Astrocyte (in vitro differentiated cells and primary cell): ENCODE data around the gene TAF1B. TPM values are rescaled to one million over a fixed set of nuclear protein-coding genes. Genes with fewer than 3 reads are reported as not detected.

Experiments used
- DNase-seq: peaks from one replicate; pipeline ENCODE4 v3.0.0-alpha.2; 2010; ENCODE audit warnings: low read depth
- FAIRE-seq: peaks from 2 replicates; lab custom pipeline; 2011; peaks lifted over from hg19 to GRCh38; lab: Jason Lieb, UNC
- H2AFZ ChIP-seq: 2 replicates; pipeline ENCODE4 v1.6.0; 2012; ENCODE audit warnings: low read depth, low read length, inconsistent platforms
- H3K27ac ChIP-seq: 2 replicates; pipeline ENCODE4 v1.5.1; 2011; ENCODE audit warnings: low read depth, low read length, inconsistent platforms
- H3K27me3 ChIP-seq: 2 replicates; pipeline ENCODE4 v1.6.0; 2011; ENCODE audit warnings: low read length, inconsistent platforms; ENCODE audit not compliant: insufficient read depth
- H3K36me3 ChIP-seq: 2 replicates; pipeline ENCODE4 v1.5.1; 2011; ENCODE audit warnings: low read length, inconsistent platforms; ENCODE audit not compliant: insufficient read depth
- H3K4me1 ChIP-seq: 2 replicates; pipeline ENCODE4 v1.5.1; 2011; ENCODE audit warnings: low read length, inconsistent platforms; ENCODE audit not compliant: insufficient read depth
- H3K4me2 ChIP-seq: 2 replicates; pipeline ENCODE4 v1.6.0; 2012; ENCODE audit warnings: low read length, inconsistent platforms
- H3K4me3 ChIP-seq: 2 replicates; pipeline ENCODE4 v1.5.1; 2011; ENCODE audit warnings: low read depth, mild to moderate bottlenecking, low read length, inconsistent platforms; ENCODE audit not compliant: insufficient read depth
- H3K79me2 ChIP-seq: 2 replicates; pipeline ENCODE4 v1.6.0; 2012; ENCODE audit warnings: mild to moderate bottlenecking, low read length, inconsistent platforms; ENCODE audit not compliant: insufficient read depth
- H3K9ac ChIP-seq: 2 replicates; pipeline ENCODE4 v1.6.0; 2012; ENCODE audit warnings: mild to moderate bottlenecking, low read length, inconsistent platforms
- H3K9me3 ChIP-seq: 2 replicates; pipeline ENCODE4 v1.5.1; 2012; ENCODE audit warnings: low read depth, mild to moderate bottlenecking, low read length, inconsistent platforms; ENCODE audit not compliant: insufficient read depth
- H4K20me1 ChIP-seq: 2 replicates; pipeline ENCODE4 v1.6.0; 2012; ENCODE audit warnings: low read length, inconsistent platforms; ENCODE audit not compliant: insufficient read depth
- H3K27ac Mint-ChIP-seq: one replicate; pipeline ENCODE4 v1.8.0; 2021; ENCODE audit warnings: mild to moderate bottlenecking, mixed read lengths; ENCODE audit not compliant: unreplicated experiment
- H3K27me3 Mint-ChIP-seq: one replicate; pipeline ENCODE4 v1.8.0; 2021; ENCODE audit warnings: low read depth, mixed read lengths; ENCODE audit not compliant: unreplicated experiment
- H3K36me3 Mint-ChIP-seq: one replicate; pipeline ENCODE4 v1.8.0; 2021; ENCODE audit warnings: low read depth, mixed read lengths; ENCODE audit not compliant: unreplicated experiment
- H3K4me1 Mint-ChIP-seq: one replicate; pipeline ENCODE4 v1.8.0; 2021; ENCODE audit warnings: low read depth, mixed read lengths; ENCODE audit not compliant: unreplicated experiment
- H3K4me3 Mint-ChIP-seq: one replicate; pipeline ENCODE4 v1.8.0; 2021; ENCODE audit warnings: mild to moderate bottlenecking, moderate library complexity, mixed read lengths; ENCODE audit not compliant: unreplicated experiment
- H3K9me3 Mint-ChIP-seq: one replicate; pipeline ENCODE4 v1.8.0; 2021; ENCODE audit warnings: mild to moderate bottlenecking, mixed read lengths; ENCODE audit not compliant: unreplicated experiment
- EZH2 ChIP-seq: IDR thresholded peaks from 2 replicates; pipeline ENCODE4 v1.6.1; 2012; ENCODE audit warnings: mild to moderate bottlenecking, low read length, inconsistent platforms; ENCODE audit not compliant: insufficient read depth
- total RNA-seq: library from RNA; stranded (reverse); gene quantifications from 2 replicates; pipeline ENCODE4 v1.2.1, GENCODE V29; 2021
- TF ChIP-seq, protein P1 (sequence below): IDR thresholded peaks from 2 replicates; pipeline ENCODE4 v1.5.1; 2011; ENCODE audit warnings: low read depth, mild to moderate bottlenecking, inconsistent platforms, low read length, moderate library complexity; ENCODE audit not compliant: insufficient read depth

The TAF1B gene
- total RNA-seq, 1 donor from 2014 or later: 14.5 TPM

DNA sequence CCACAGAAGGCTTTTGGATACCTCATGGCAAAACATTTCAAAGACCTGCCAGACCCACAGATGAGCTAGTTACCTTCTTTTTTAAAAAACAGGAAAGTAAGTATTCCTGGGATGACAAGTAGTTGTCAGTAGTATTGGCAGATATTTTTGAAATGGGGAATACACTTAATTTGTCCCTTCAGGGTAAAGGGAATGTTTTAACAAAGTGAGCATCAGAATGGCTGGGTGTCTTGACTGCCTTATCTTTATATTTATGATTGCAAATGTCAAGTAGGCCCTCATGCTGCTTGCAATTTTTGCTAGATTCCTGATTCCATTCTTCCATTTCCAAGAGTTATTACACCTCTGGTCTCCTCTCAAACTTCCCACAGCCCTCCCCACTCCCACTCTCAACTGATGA, 4.9 kb upstream of the TAF1B start:
- no peak overlapping the region for H2AFZ ChIP-seq
- no peaks in the 10 kb centered on the region for H3K4me1 ChIP-seq
- H3K36me3 Mint-ChIP-seq: no peaks in the 10 kb centered on the region
- H4K20me1 ChIP-seq: no peaks in the 10 kb centered on the region
- no peak overlapping the region for H3K4me3 Mint-ChIP-seq
- no peaks in the 10 kb centered on the region for H3K36me3 ChIP-seq
- no peak overlapping the region for H3K4me3 ChIP-seq
- no peaks in the 10 kb centered on the region for H3K27me3 ChIP-seq
- no peak overlapping the region for H3K27ac Mint-ChIP-seq
- H3K9me3 Mint-ChIP-seq: no peaks in the 10 kb centered on the region
- H3K79me2 ChIP-seq: no peaks in the 10 kb centered on the region
- no peaks in the 10 kb centered on the region for H3K9me3 ChIP-seq
- H3K4me2 ChIP-seq: no peak overlapping the region
- peaks cover 5% of the 10 kb centered on the region for H3K4me1 Mint-ChIP-seq
- FAIRE-seq: no peak
- H3K9ac ChIP-seq: no peak overlapping the region
- no peaks in the 10 kb centered on the region for H3K27me3 Mint-ChIP-seq
- no peak for TF ChIP-seq EZH2
- TF ChIP-seq, protein P1, sequence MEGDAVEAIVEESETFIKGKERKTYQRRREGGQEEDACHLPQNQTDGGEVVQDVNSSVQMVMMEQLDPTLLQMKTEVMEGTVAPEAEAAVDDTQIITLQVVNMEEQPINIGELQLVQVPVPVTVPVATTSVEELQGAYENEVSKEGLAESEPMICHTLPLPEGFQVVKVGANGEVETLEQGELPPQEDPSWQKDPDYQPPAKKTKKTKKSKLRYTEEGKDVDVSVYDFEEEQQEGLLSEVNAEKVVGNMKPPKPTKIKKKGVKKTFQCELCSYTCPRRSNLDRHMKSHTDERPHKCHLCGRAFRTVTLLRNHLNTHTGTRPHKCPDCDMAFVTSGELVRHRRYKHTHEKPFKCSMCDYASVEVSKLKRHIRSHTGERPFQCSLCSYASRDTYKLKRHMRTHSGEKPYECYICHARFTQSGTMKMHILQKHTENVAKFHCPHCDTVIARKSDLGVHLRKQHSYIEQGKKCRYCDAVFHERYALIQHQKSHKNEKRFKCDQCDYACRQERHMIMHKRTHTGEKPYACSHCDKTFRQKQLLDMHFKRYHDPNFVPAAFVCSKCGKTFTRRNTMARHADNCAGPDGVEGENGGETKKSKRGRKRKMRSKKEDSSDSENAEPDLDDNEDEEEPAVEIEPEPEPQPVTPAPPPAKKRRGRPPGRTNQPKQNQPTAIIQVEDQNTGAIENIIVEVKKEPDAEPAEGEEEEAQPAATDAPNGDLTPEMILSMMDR: no peak
- H3K27ac ChIP-seq: no peak overlapping the region
- DNase-seq: no peak

DNA sequence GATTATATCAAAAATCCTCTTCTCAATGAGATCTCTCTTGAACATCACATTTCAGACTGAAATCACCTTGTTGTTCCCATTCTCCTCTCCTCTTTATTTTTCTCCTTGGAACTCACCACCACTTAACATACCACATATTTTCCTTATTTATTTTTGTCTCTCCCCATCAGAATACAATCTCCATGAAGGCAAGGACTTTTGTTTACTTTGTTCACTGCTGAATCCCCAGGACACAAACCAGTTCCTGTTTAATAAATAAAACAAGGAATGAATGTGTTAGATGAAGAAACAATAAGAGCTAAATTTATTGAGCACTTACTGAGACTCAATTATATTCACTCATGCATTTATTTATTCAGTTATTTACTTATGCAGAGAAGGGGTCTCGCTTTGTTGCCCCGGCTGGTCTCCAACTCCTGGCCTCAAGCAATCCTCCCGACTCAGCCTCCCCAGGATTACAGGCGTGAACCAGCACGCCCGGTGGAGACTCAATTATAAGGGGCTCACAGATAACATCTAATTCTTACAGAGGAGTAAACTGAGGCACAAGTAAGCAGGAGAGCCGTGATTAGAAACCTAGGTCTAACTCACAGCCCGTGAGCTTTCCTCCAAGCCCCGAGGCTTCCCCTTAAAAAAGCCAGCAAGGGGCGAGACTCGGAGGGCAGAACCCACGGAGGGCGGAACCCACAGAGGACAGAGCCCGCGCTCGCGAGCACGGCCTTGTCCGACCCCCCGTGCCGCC, 616 bp upstream of the TAF1B start:
- Mint-ChIP-seq H3K27me3 (no peaks in the 10 kb centered on the region), H3K4me1 (peaks cover 11% of the 10 kb centered on the region), H3K9me3 (no peaks in the 10 kb centered on the region), H3K4me3 (peak overlapping the region; percentile 94), H3K27ac (peak overlapping the region; percentile 91), H3K36me3 (peaks cover 5% of the 10 kb centered on the region)
- Histone ChIP-seq H3K9me3 (no peaks in the 10 kb centered on the region), H3K4me3 (peak overlapping the region; percentile 94), H4K20me1 (peaks cover 21% of the 10 kb centered on the region), H3K4me1 (peaks cover 28% of the 10 kb centered on the region), H2AFZ (peak overlapping the region; percentile 86), H3K9ac (peak overlapping the region; percentile 91), H3K27me3 (no peaks in the 10 kb centered on the region), H3K4me2 (peak overlapping the region; percentile 97), H3K79me2 (peaks cover 36% of the 10 kb centered on the region), H3K36me3 (peaks cover 5% of the 10 kb centered on the region), H3K27ac (peak overlapping the region; percentile 88)
- no peak for FAIRE-seq
- DNase-seq: no peak
- TF ChIP-seq EZH2: no peak
- TF ChIP-seq, protein P1: no peak

DNA sequence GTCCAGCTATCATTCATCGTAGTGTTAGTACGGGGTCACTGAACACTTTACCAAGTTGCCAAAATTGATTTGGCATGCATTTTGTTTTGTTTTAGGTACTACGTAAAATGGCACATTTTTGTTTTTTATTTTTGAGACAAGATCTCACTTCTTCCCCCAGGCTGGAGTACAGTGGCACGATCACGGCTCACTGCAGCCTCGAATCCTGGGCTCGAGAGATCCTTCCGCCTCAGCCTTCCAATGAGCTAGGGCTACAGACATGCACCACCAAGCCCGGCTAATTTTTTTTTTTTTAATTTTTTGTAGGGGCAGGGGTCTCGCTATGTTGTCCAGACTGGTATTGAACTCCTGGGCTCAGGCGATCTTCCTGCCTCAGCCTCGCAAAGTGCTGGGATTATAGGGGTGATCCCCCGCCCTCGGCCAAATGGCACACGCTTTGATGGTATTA, 786 bp downstream of the TAF1B start:
- Histone ChIP-seq H3K9ac (peak overlapping the region; percentile 91), H2AFZ (peak overlapping the region; percentile 86), H3K27ac (peak overlapping the region; percentile 88), H3K4me1 (peaks cover 28% of the 10 kb centered on the region), H3K36me3 (peaks cover 6% of the 10 kb centered on the region), H3K9me3 (no peaks in the 10 kb centered on the region), H3K4me2 (peak overlapping the region; percentile 97), H4K20me1 (peaks cover 25% of the 10 kb centered on the region), H3K4me3 (peak overlapping the region; percentile 94), H3K27me3 (no peaks in the 10 kb centered on the region), H3K79me2 (peaks cover 42% of the 10 kb centered on the region)
- Mint-ChIP-seq H3K9me3 (no peaks in the 10 kb centered on the region), H3K4me1 (peaks cover 11% of the 10 kb centered on the region), H3K4me3 (peak overlapping the region; percentile 94), H3K36me3 (peaks cover 5% of the 10 kb centered on the region), H3K27ac (peak overlapping the region; percentile 91), H3K27me3 (no peaks in the 10 kb centered on the region)
- DNase-seq: peak; percentile 30
- FAIRE-seq: no peak
- TF ChIP-seq EZH2: no peak
- TF ChIP-seq, protein P1: no peak
